Skin epidermis (tissue), 12 donors: Measurements from ENCODE around the gene B4GALNT3.

Experiments used
- H3K27ac ChIP-seq, 21 experiments: fragments of 200-600 bp; sonication (generic) in 11 of 21; one replicate each; pipeline ENCODE4 v1.5.0; 2020; ENCODE audit warnings: mild to moderate bottlenecking in 3 of 21, inconsistent platforms in 2 of 21, moderate library complexity in 2 of 21
- H3K4me3 ChIP-seq, 7 experiments: fragments of 200-600 bp; sonication (generic) in 2 of 7; one replicate each; pipeline ENCODE4 v1.5.0; 2020; ENCODE audit warnings: inconsistent platforms in 2 of 7, mild to moderate bottlenecking in 2 of 7, moderate library complexity in 1 of 7

Gene B4GALNT3

GRCh38 chr12:547883-548470 lies 88.2 kb downstream of the B4GALNT3 start:
- no peak overlapping the region for H3K4me3 ChIP-seq
- no peak overlapping the region for H3K27ac ChIP-seq

- Histone ChIP-seq H3K4me3 (no peak overlapping the region), H3K27ac (no peak overlapping the region)
Measured at GRCh38 chr12:549476-550082, 89.8 kb downstream of the B4GALNT3 start.

DNA sequence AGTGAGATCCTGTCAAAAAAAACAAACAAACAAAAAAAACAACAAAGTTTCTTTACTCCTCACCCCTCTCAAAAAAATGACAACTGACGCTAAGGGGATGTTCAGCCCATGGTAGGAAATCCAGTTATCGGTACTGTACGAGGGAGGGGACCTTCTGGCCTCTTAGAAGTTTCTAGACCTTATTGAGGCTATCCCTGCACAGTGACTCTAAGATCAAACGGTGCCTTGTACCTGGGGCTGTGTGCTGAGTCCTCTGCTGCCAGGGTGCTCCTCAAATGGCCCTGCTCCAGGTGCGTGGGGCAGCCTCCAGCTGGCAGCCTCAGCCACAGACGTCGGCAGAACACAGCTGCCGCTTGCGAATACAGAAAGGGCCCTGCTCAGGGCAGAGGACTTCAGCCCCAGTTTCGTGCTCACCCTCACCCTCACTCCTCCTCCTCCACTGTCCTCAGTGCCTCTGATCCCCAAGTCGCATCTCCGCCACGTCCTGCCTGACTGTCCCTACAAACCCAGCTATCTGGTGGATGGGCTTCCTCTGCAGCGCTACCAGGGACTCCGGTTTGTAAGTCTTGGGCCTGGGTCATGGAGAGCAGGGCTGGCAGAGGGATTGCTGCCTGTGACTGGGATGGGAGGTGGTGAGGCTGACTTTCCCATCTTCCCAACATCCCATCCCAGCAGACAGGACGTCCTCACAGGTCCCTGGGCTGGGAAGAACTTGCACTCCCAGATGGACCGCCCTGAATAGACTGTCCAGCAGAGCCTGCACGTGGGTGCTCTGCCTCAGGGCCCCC lies 90.9 kb downstream of the B4GALNT3 start:
- Histone ChIP-seq H3K4me3 (no peak overlapping the region), H3K27ac (no peak overlapping the region)

- no peak overlapping the region for H3K4me3 ChIP-seq
- no peak overlapping the region for H3K27ac ChIP-seq
Measured at GRCh38 chr12:552466-552865, 92.7 kb downstream of the B4GALNT3 start.

GRCh38 chr12:553216-554000 lies 93.7 kb downstream of the B4GALNT3 start:
- no peak overlapping the region for H3K4me3 ChIP-seq
- H3K27ac ChIP-seq = peak overlapping the region in 2 of 21 experiments; percentile 7 to 16

DNA sequence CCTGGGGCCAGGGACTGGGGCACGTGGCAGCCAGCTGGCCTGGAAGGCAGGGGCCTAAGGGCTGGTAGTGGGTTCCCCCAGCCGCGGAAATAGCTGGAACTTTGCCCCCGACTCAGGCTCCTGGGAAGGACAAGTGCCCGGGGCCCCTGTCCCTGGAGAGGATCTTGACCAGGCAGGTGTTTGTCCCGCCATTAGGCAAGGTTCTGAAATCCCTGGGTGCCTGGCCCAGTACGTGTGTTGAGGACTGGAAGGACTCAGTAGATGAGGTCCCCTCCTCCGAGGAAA lies 94.2 kb downstream of the B4GALNT3 start:
- no peak overlapping the region for H3K4me3 ChIP-seq
- peak overlapping the region in 2 of 21 experiments; percentile 7 to 16 for H3K27ac ChIP-seq

- H3K4me3 ChIP-seq = no peak overlapping the region
- no peak overlapping the region for H3K27ac ChIP-seq
Measured at GRCh38 chr12:556498-556897, 96.8 kb downstream of the B4GALNT3 start.

DNA sequence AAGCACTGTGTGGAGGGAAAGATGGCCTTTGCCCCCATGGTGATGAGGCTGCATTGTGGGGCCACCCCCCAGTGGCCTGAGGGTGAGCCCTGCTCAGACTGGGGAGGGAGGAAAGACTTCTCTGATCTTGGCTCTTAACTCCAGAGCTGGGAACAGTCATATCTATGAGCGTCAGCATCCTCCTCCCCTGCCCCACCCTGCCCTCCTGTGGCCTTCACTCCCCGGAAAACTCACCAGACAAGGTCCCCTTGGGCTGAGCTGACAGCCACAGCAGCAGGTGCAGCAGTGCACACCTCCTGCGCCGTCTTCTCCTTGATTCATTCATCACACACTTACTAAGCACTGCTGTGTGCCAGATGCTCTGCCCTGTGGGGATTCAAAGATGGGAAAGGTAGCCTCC lies 98.8 kb downstream of the B4GALNT3 start:
- Histone ChIP-seq H3K27ac (no peak overlapping the region), H3K4me3 (no peak overlapping the region)

DNA sequence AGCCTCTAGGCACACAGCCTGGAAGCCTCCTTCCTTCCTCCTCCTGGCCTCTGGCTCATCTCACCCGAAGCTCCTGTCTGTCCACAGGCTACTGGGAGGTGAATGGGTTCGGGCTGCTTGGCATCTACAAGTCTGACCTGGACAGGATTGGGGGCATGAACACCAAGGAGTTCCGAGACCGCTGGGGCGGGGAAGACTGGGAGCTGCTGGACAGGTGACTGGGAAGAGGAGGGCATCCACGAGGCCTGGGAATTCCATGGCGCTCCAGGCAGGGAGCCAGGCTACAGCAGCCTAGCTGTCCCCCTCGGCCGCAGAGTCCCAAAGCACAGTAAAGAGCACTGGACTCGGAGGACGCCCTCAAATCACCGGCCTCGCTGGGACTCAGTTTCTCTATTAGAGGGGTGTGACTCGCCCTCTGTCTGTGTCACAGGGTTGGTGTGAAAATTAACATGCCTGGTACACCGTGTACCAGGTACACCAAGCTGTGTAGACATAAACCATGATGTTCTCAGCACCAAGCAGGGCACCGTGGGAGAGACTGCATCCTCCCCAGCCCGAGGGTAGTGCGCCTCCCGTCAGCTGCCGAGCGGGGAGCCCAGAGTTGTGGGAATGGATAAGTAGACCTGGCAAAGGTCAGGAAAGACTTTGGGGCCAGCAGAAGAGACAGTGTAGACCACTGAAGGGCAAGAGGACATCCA lies 99.6 kb downstream of the B4GALNT3 start:
- peak overlapping the region in 1 of 21 experiments; percentile 4 for H3K27ac ChIP-seq

GRCh38 chr12:559906-560455 lies 100.2 kb downstream of the B4GALNT3 start:
- H3K4me3 ChIP-seq = no peak overlapping the region
- H3K27ac ChIP-seq = peak overlapping the region in 1 of 21 experiments; percentile 6

More for the DNA sequence above, 99.6 kb downstream of the B4GALNT3 start:
- no peak overlapping the region for H3K4me3 ChIP-seq

DNA sequence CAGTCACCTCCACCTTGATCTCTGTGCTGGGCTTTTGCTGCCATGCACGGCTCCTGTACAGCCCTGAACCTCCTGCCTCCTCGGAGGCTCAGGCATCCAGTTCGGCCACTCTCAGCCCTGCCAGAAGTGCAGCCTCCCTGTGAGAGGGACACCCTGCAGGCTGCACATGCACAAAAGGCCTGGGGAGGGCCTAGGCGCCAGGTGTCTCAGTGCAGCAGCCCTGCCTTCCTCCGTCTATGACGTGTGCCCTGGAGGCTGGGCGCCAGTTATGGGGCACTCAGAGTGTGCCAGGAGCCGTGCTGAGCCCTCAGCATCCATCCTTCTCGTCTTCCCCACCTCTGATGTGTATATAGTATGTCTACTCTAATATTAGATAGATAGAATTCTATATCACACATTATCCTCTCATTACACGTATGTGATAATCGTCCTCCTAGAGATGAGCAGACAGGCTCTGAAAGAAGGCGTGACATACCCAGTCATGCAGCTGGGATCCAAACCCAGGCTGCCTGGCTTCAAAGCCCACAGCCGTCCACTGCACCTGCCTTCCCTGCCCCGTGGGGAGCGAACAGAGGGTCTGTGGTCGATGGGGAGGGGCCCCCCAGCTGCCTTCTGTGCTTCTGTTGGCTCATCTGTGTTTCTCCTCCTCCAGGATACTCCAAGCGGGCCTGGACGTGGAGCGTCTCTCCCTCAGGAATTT lies 101.1 kb downstream of the B4GALNT3 start:
- Histone ChIP-seq H3K4me3 (no peak overlapping the region), H3K27ac (no peak overlapping the region)

DNA sequence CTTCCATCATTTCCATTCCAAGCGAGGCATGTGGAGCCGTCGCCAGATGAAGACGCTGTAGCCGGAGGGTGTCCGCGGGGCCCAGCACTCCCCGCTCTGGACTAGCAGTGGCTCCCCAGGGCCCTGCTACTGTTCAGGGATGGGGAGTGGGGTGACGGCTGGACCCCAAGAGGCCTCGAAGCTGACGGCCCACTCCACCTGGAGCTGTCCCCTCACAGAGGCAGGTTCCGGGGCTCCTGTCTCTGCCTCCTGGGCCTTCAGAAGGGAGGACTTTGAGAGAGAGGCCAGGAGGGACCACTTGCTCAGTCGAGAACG lies 101.6 kb downstream of the B4GALNT3 start:
- no peak overlapping the region for H3K4me3 ChIP-seq

DNA sequence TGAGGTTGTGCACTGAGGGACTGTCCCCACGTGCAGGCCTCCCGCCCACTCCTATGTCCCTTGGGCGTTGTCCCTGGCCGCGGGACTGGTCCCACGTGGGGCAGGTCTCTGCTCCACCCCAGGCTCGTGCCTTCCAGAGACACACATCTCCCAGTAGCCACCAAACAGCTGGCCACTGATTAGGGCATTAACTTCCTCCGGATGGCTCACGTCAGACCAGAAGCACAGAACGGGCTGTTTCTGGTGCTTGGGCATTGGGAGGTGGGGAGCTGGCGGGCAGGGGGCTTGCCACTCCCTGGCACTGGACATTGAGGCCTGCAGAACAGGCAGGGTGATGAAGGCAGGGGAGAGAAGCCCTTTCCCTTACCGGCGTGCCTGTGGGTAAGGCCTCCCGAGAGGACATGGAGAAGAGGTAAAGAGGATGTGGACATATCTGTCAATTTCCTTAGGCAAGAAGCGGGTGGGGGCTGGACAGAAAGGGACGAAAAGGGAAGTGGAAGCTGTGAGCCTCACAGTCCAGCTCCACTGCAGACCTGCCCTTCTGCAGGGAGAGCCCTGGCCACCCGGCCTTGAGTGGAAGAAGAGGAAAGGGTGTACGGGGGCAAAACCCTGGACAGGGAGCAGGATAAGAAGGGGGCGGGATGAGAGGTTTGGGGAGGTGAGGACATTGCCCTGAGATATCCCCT lies 102.3 kb downstream of the B4GALNT3 start:
- peak overlapping the region in 2 of 7 experiments; percentile 6 for H3K4me3 ChIP-seq
- H3K27ac ChIP-seq = peak overlapping the region in 17 of 21 experiments; percentile 10 to 89 (median 53)

More for the DNA sequence above, 101.6 kb downstream of the B4GALNT3 start:
- H3K27ac ChIP-seq = peak overlapping the region in 3 of 21 experiments; percentile 55 to 74 (median 74)

- H3K4me3 ChIP-seq = peak overlapping the region in 1 of 7 experiments; percentile 6
- peak overlapping the region in 16 of 21 experiments; percentile 17 to 89 (median 54) for H3K27ac ChIP-seq
Measured at GRCh38 chr12:562634-563033, 102.9 kb downstream of the B4GALNT3 start.

- Histone ChIP-seq H3K27ac (peak overlapping the region in 16 of 21 experiments; percentile 17 to 89 (median 54)), H3K4me3 (no peak overlapping the region)
Measured at GRCh38 chr12:563250-563781, 103.6 kb downstream of the B4GALNT3 start.

DNA sequence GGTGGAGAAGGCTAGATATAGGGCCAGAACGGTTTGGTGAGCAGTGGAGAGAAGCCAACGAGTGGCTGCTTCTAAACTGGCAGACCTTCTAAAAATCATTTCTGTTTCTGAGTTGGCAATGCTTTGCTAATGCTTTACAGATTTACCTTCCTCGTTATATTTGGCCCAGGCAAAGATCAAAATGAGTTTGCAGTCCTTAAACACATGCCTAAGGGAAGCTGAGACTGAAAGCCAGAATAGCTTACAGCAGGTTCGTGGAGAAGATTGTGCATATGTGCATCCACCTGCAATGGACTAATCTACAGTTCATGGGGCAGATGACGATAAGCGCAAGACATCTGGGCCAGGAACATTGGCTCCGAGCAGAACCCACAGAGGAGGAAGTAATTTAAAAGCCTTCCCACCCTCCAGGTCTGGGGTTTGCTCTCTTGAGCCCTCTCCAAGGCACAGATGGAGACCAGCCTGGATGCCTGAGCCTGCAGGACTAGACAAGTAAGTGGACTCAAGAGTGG lies 104.1 kb downstream of the B4GALNT3 start:
- H3K4me3 ChIP-seq = no peak overlapping the region
- peak overlapping the region in 13 of 21 experiments; percentile 15 to 89 (median 64) for H3K27ac ChIP-seq

- H3K27ac ChIP-seq = no peak overlapping the region
- no peak overlapping the region for H3K4me3 ChIP-seq
Measured at GRCh38 chr12:565161-565560, 105.4 kb downstream of the B4GALNT3 start.

DNA sequence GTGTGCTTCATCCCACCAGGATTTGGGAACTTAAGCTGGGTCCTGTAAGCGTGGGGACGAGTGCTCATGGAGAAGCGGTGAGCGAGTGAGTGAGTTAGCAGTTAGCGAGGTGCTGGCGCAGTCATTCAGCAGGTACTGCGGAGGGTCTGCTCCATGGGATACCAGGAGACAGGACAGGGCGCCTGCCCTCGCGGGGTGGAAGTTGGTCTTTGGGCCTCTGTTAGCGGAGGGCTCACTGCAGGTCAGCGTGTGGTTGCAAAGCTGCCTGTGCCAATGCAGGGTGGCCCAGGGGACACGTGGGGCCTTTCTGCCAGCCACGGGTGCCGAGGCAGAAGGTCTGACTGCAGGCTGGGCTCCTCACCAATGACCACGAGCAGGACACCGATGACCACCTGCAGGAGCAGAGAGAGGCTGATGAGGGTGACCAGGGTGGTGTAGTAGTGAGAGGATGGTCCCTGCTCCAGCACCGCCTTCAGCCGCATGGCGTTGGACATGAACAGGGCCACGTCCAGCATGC lies 105.9 kb downstream of the B4GALNT3 start:
- no peak overlapping the region for H3K27ac ChIP-seq
- H3K4me3 ChIP-seq = no peak overlapping the region
